Activated naive CD8-positive, alpha-beta T cell treated with anti-CD3 and anti-CD28 coated beads, Interleukin-2, amount 10 ng/mL, durations not matched to agents 7 days and 5 days (primary cell): ENCODE results near the gene AZU1. TPM values are rescaled to one million over a fixed set of nuclear protein-coding genes. Genes with fewer than 3 reads are reported as not detected.

ENCODE experiments used
- ATAC-seq: fragments of 150-1000 bp; cut with Tn5 transposase; one replicate; pipeline ENCODE4 v1.10.0; 2021; ENCODE audit warnings: low read depth, moderate library complexity
- POLR2A ChIA-PET: fragments of 350-600 bp; sonication (Branson Sonifier 250); formaldehyde crosslinking; loops from one replicate; lab custom pipeline; 2021; ENCODE audit warnings: antibody characterized with exemption; lab: Charles Lee
- DNase-seq: peaks from one replicate; pipeline ENCODE4 v3.0.0; 2021
- H3K27ac Mint-ChIP-seq: one replicate; pipeline ENCODE4 v1.8.0; 2022; ENCODE audit warnings: mild to moderate bottlenecking, mixed read lengths
- H3K27me3 Mint-ChIP-seq: one replicate; pipeline ENCODE4 v1.8.0; 2022; ENCODE audit warnings: mild to moderate bottlenecking, moderate library complexity, mixed read lengths
- H3K36me3 Mint-ChIP-seq: one replicate; pipeline ENCODE4 v1.8.0; 2021; ENCODE audit warnings: mild to moderate bottlenecking, mixed read lengths
- H3K4me1 Mint-ChIP-seq: one replicate; pipeline ENCODE4 v1.8.0; 2021; ENCODE audit warnings: mixed read lengths
- H3K4me3 Mint-ChIP-seq: one replicate; pipeline ENCODE4 v1.8.0; 2022; ENCODE audit warnings: mild to moderate bottlenecking, moderate library complexity, mixed read lengths
- H3K9me3 Mint-ChIP-seq: one replicate; pipeline ENCODE4 v1.8.0; 2021; ENCODE audit warnings: mixed read lengths
- total RNA-seq, 2 experiments: library from RNA; stranded (reverse); gene quantifications; one replicate each; pipeline ENCODE4 v1.2.3, GENCODE V29; 2021

The AZU1 gene, protein sequence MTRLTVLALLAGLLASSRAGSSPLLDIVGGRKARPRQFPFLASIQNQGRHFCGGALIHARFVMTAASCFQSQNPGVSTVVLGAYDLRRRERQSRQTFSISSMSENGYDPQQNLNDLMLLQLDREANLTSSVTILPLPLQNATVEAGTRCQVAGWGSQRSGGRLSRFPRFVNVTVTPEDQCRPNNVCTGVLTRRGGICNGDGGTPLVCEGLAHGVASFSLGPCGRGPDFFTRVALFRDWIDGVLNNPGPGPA
- total RNA-seq, result under 1 TPM in 1 of 2 experiments, not detected in 1; 0.25 TPM

GRCh38 chr19:827710-828321 is at the start of gene AZU1:
Gene AZU1, plus strand, starts transcription at chr19:827837. Its CDS starts 10 bp downstream, at chr19:827847.
- Mint-ChIP-seq H3K4me3 (no peak within 1 kb of the TSS), H3K4me1 (no peaks in the 10 kb centered on the region), H3K9me3 (no peaks in the 10 kb centered on the region), H3K27ac (no peak within 1 kb of the TSS), H3K36me3 (no peaks in the 10 kb centered on the region), H3K27me3 (peaks cover 13% of the 10 kb centered on the region)
- ATAC-seq, result no peak
- POLR2A ChIA-PET, result no interaction called here
- DNase-seq, result no peak

- Mint-ChIP-seq H3K36me3 (no peaks in the 10 kb centered on the region), H3K9me3 (no peaks in the 10 kb centered on the region)
Observed at GRCh38 chr19:778910-779653, 48.6 kb upstream of the AZU1 start.

GRCh38 chr19:780935-781334 is 46.7 kb upstream of the AZU1 start:
- H3K4me3 Mint-ChIP-seq, result no peak overlapping the region
- no peak overlapping the region for H3K27ac Mint-ChIP-seq
- H3K9me3 Mint-ChIP-seq, result no peaks in the 10 kb centered on the region
- DNase-seq (no peak), ATAC-seq (no peak)
- H3K4me1 Mint-ChIP-seq, result no peaks in the 10 kb centered on the region
- H3K27me3 Mint-ChIP-seq, result no peaks in the 10 kb centered on the region
- POLR2A ChIA-PET, result no interaction called here
- H3K36me3 Mint-ChIP-seq, result no peaks in the 10 kb centered on the region

More at GRCh38 chr19:778910-779653, 48.6 kb upstream of the AZU1 start:
- no peak for DNase-seq
- ATAC-seq, result no peak
- POLR2A ChIA-PET, result no interaction called here
- H3K27me3 Mint-ChIP-seq, result no peaks in the 10 kb centered on the region
- no peak overlapping the region for H3K27ac Mint-ChIP-seq
- H3K4me3 Mint-ChIP-seq, result no peak overlapping the region
- H3K4me1 Mint-ChIP-seq, result no peaks in the 10 kb centered on the region

- no peaks in the 10 kb centered on the region for H3K27me3 Mint-ChIP-seq
- no peak for ATAC-seq
- POLR2A ChIA-PET, result no interaction called here
Observed at GRCh38 chr19:781800-782184, 45.8 kb upstream of the AZU1 start.

DNA sequence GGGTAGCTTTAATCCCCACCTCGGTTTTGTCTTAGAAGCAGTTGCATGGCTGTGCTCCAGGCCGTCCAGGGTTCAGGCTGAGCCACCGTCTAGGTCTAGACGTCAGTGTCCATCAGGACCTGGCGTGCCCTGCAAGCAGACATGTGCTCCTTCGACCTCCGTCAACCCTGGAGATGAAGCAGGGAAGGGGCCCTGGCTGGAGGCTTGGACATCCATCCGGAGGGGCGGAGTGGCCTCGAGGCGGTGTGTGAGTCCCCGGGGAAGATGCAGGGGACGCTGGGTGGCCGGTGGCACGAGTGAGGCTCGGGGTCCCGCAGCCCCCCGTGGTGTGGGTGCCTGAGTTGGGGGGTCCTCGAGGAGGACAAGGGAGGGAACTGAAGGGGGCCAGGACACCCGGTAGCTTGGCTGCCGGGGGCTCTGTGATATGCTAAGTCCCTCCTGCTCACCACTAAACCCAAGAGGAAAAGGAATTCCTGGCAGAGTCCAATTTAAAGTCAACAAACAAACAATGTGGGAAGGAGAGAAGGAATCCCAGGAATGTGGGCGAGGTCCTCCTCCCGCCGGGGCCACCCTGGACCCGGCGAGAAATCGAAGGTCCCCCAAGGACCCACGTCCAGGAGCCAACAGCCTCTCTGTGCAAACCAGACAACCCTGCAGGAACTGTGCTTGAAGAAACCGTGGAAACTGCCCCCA is 45.3 kb upstream of the AZU1 start:
- Mint-ChIP-seq H3K27me3 (no peaks in the 10 kb centered on the region), H3K4me3 (no peak overlapping the region), H3K27ac (no peak overlapping the region), H3K36me3 (no peaks in the 10 kb centered on the region), H3K4me1 (no peaks in the 10 kb centered on the region), H3K9me3 (no peaks in the 10 kb centered on the region)
- ATAC-seq (no peak), DNase-seq (no peak)
- POLR2A ChIA-PET, result no interaction called here

More at GRCh38 chr19:781800-782184, 45.8 kb upstream of the AZU1 start:
- H3K36me3 Mint-ChIP-seq, result no peaks in the 10 kb centered on the region
- DNase-seq, result no peak
- H3K4me3 Mint-ChIP-seq, result no peak overlapping the region
- H3K27ac Mint-ChIP-seq, result no peak overlapping the region
- H3K4me1 Mint-ChIP-seq, result no peaks in the 10 kb centered on the region
- H3K9me3 Mint-ChIP-seq, result no peaks in the 10 kb centered on the region

- DNase-seq (no peak), ATAC-seq (no peak)
- no peaks in the 10 kb centered on the region for H3K27me3 Mint-ChIP-seq
- no peak overlapping the region for H3K27ac Mint-ChIP-seq
- no peak overlapping the region for H3K4me3 Mint-ChIP-seq
- H3K9me3 Mint-ChIP-seq, result no peaks in the 10 kb centered on the region
- POLR2A ChIA-PET, result no interaction called here
- H3K4me1 Mint-ChIP-seq, result no peaks in the 10 kb centered on the region
- H3K36me3 Mint-ChIP-seq, result no peaks in the 10 kb centered on the region
Observed at GRCh38 chr19:782878-783668, 44.6 kb upstream of the AZU1 start.

DNA sequence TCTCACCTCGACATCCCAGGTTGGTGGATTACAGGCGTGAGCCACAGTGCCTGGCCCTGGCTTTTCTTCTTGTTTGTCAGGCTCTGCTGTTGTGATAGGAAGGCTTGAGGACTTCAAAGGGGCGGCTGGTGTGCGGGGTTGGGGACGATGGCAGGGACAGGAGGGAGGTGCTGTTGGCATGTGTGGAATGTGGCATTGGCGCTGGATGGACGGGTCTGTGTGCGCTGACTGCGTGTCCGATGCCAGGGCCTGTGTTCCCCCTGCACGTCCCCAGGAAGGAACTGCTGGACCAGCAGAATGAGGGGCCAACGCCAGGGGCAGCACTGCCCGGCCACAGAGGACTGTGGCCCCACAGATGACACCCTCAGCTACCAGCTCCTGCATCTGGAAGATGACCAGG is 43.1 kb upstream of the AZU1 start:
- ATAC-seq (no peak), DNase-seq (no peak)
- Mint-ChIP-seq H3K4me1 (peaks cover 4% of the 10 kb centered on the region), H3K27ac (no peak overlapping the region), H3K9me3 (no peaks in the 10 kb centered on the region), H3K27me3 (no peaks in the 10 kb centered on the region), H3K36me3 (no peaks in the 10 kb centered on the region), H3K4me3 (no peak overlapping the region)
- POLR2A ChIA-PET, result no interaction called here

DNA sequence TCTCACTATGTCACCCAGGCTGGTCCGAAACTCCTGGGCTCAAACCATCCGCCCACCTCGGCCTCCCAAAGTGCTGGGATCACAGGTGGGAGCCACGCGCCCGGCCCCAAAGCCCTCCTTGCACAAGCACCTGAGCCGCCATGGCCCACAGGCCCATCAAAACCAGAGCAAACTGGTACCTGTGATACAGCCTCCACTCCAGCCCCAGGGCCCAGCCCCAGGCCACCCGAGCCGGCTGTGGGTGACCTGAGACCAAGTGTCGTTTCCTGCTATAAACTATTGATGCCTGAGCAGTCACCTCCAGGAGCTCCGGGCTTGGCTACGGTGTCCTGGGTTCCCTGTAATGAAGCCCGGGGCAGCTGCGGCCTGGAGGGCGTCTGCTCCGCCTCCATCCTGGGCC is 40.1 kb upstream of the AZU1 start:
- Mint-ChIP-seq H3K36me3 (no peaks in the 10 kb centered on the region), H3K27me3 (no peaks in the 10 kb centered on the region), H3K27ac (no peak overlapping the region), H3K9me3 (no peaks in the 10 kb centered on the region), H3K4me1 (peaks cover 4% of the 10 kb centered on the region), H3K4me3 (no peak overlapping the region)
- POLR2A ChIA-PET, result no interaction called here
- DNase-seq (no peak), ATAC-seq (no peak)

DNA sequence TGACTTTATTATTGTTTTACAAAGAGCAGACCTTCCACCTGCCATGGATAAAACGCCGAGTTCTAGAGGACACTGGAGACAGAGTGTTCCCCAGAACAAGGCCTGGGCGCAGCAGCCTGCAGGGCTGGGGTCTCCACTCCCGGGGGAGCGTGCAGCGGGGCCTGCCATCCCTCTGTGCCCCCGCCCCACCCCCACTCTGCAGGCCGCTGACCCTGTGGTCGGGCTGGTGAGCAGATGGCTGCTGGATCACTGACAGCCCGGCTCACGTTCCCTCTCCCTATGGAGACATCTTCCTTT is 39.0 kb upstream of the AZU1 start:
- no peaks in the 10 kb centered on the region for H3K9me3 Mint-ChIP-seq
- no peaks in the 10 kb centered on the region for H3K27me3 Mint-ChIP-seq
- POLR2A ChIA-PET, result no interaction called here
- DNase-seq (no peak), ATAC-seq (no peak)
- H3K27ac Mint-ChIP-seq, result peak overlapping the region; percentile 74
- H3K4me1 Mint-ChIP-seq, result peaks cover 4% of the 10 kb centered on the region
- no peak overlapping the region for H3K4me3 Mint-ChIP-seq
- no peaks in the 10 kb centered on the region for H3K36me3 Mint-ChIP-seq

DNA sequence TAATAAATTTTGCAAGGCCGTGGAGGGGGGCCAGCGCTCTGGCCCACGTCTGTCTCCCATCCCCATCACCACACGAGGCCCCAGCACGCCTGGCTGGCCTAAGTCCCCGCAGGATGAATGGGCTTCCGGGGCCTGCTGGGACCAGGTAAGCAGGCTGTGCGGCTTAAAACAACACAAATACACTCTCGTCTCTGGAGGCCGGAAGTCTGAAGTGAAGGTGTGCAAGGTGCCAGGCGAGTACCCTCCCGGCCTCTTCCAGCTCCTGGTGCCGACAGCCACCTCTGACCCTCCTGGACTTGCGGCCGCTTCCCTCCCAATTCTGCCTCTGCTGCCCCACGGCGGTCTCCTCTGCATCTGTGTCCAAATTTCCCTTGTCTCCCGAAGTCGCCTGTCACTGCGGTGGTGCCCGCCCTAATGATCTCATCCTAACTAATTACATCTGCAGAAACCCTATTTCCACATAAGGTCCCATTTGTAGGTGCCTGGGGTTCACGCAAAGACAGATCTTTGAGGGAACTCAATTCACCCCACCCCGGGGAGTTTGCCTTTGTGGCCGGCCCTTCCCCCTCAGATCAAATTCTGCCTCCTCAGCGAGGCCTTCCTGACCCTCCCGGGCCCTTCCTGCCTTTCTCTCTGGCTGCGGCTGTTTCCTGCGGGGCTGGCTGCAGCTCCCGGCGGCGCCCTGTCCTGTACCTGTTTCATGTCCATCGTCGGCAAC is 38.5 kb upstream of the AZU1 start:
- Mint-ChIP-seq H3K9me3 (no peaks in the 10 kb centered on the region), H3K4me1 (peaks cover 4% of the 10 kb centered on the region), H3K27me3 (no peaks in the 10 kb centered on the region), H3K4me3 (no peak overlapping the region), H3K36me3 (no peaks in the 10 kb centered on the region), H3K27ac (peak overlapping the region; percentile 74)
- ATAC-seq, result peak; percentile 45
- POLR2A ChIA-PET, result interaction anchor here (0.6 kb wide), 1 partner anchor 9 kb away, joined by 3 read pairs; no protein-coding TSS in a partner anchor
- DNase-seq, result no peak

- ATAC-seq (no peak), DNase-seq (no peak)
- no peaks in the 10 kb centered on the region for H3K27me3 Mint-ChIP-seq
- POLR2A ChIA-PET, result interaction anchor here (0.6 kb wide), 1 partner anchor 8 kb away, joined by 3 read pairs; no protein-coding TSS in a partner anchor
- peak overlapping the region; percentile 65 for H3K27ac Mint-ChIP-seq
- no peak overlapping the region for H3K4me3 Mint-ChIP-seq
- H3K36me3 Mint-ChIP-seq, result no peaks in the 10 kb centered on the region
- H3K4me1 Mint-ChIP-seq, result peaks cover 4% of the 10 kb centered on the region
- no peaks in the 10 kb centered on the region for H3K9me3 Mint-ChIP-seq
Observed at GRCh38 chr19:789701-790060, 38.0 kb upstream of the AZU1 start.

DNA sequence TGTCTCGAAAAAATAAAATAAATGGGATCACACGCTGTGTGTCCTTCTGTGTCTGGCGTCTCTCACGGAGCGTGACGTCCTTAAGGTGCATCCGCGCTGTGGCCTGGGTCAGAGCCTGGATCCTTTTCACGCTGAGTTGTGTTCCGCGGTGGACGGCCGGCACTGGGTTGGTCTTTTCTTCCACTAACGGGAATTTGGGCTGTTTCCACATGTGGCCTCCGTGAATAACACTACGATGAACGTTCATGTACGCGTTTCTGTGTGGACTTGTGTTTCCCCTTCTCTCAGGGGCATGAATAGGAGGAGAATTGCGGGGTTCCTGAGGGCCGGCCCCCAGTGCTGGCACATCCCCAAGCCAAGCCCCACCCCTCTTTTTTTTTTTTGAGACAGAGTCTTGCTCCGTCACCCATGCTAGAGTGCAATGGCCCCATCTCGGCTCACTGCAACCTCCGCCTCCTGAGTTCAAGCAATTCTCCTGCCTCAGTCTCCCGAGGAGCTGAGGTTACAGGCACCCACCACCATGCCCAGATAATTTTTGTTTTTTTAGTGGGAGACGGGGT is 36.5 kb upstream of the AZU1 start:
- Mint-ChIP-seq H3K36me3 (no peaks in the 10 kb centered on the region), H3K27me3 (no peaks in the 10 kb centered on the region), H3K27ac (no peak overlapping the region), H3K9me3 (no peaks in the 10 kb centered on the region), H3K4me3 (no peak overlapping the region), H3K4me1 (peaks cover 4% of the 10 kb centered on the region)
- DNase-seq, result no peak
- POLR2A ChIA-PET, result no interaction called here
- ATAC-seq, result no peak
